ENCODE measurements around the gene COL5A1.

GRCh38 chr9:134835448-134835847 is 193.8 kb downstream of the COL5A1 start:
- TF ChIP-seq CTCF (conservative IDR thresholded peaks at IDR 0.05) (no peak), ZFX (IDR thresholded peaks at IDR 0.05) (no peak)

Data from C4-2B (cell line).